HL-60 (cell line): Measurements from ENCODE around the gene TRAPPC12.
"Not testable (repeated sequence)": the region's sequence is repeated elsewhere in the genome, so short reads cannot be mapped to it uniquely, and the experiment has no call there.

Source experiments
- DNase-seq, 2 experiments: peaks; one replicate each; pipeline ENCODE4 v3.0.0-alpha.2; 2010 to 2020; ENCODE audit warnings: low read depth in 1 of 2, low spot score in 1 of 2
- H3K27ac ChIP-seq: fragments of 250-450 bp; sonication (Bioruptor Pico); replicated peaks from 2 replicates; pipeline ENCODE4 v1.5.1; 2020; ENCODE audit warnings: mild to moderate bottlenecking, moderate library complexity
- H3K27me3 ChIP-seq: fragments of 250-450 bp; sonication (Bioruptor Pico); 2 replicates; pipeline ENCODE4 v1.5.1; 2021; ENCODE audit warnings: mild to moderate bottlenecking, moderate library complexity; ENCODE audit not compliant: insufficient read depth, poor library complexity, severe bottlenecking
- H3K4me3 ChIP-seq: replicated peaks from 2 replicates; pipeline ENCODE4 v1.5.1; 2011; ENCODE audit warnings: mild to moderate bottlenecking, control low read depth, low read length; ENCODE audit not compliant: insufficient read depth
- GABPA ChIP-seq: IDR thresholded peaks from 2 replicates; pipeline ENCODE4 v1.6.1; 2012; ENCODE audit warnings: low read depth
- POLR2AphosphoS5 ChIP-seq: IDR thresholded peaks from 2 replicates; pipeline ENCODE4 v1.6.1; 2012; ENCODE audit warnings: low read depth
- REST ChIP-seq: IDR thresholded peaks from 2 replicates; pipeline ENCODE4 v1.6.1; 2012; ENCODE audit warnings: low read depth; ENCODE audit not compliant: insufficient replicate concordance
- SPI1 ChIP-seq: IDR thresholded peaks from 2 replicates; pipeline ENCODE4 v1.6.1; 2012; ENCODE audit warnings: low read depth, mild to moderate bottlenecking, borderline replicate concordance
- TF ChIP-seq, protein P1 (sequence below): IDR thresholded peaks from one replicate; pipeline ENCODE4 v1.5.1; 2011; ENCODE audit warnings: low read length, control low read depth, inconsistent platforms; ENCODE audit not compliant: insufficient read depth

TRAPPC12 gene

GRCh38 chr2:3355951-3356569 is 23.4 kb upstream of the TRAPPC12 start:
- H3K27me3 ChIP-seq, result no peaks in the 10 kb centered on the region
- TF ChIP-seq REST (no peak), POLR2AphosphoS5 (no peak), GABPA (no peak), SPI1 (no peak)
- TF ChIP-seq, protein P1, sequence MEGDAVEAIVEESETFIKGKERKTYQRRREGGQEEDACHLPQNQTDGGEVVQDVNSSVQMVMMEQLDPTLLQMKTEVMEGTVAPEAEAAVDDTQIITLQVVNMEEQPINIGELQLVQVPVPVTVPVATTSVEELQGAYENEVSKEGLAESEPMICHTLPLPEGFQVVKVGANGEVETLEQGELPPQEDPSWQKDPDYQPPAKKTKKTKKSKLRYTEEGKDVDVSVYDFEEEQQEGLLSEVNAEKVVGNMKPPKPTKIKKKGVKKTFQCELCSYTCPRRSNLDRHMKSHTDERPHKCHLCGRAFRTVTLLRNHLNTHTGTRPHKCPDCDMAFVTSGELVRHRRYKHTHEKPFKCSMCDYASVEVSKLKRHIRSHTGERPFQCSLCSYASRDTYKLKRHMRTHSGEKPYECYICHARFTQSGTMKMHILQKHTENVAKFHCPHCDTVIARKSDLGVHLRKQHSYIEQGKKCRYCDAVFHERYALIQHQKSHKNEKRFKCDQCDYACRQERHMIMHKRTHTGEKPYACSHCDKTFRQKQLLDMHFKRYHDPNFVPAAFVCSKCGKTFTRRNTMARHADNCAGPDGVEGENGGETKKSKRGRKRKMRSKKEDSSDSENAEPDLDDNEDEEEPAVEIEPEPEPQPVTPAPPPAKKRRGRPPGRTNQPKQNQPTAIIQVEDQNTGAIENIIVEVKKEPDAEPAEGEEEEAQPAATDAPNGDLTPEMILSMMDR, result no peak
- no peak overlapping the region for H3K4me3 ChIP-seq
- DNase-seq, result no peak
- no peak overlapping the region for H3K27ac ChIP-seq

- TF ChIP-seq, protein P1, result no peak
- TF ChIP-seq GABPA (no peak), SPI1 (no peak), REST (no peak), POLR2AphosphoS5 (no peak)
- Histone ChIP-seq H3K27ac (0 out of 2 replicates have a peak overlapping the region, but pooled peaks have one; percentile 17), H3K27me3 (no peaks in the 10 kb centered on the region), H3K4me3 (no peak overlapping the region)
- no peak for DNase-seq
These were observed 22.7 kb upstream of the TRAPPC12 start for GRCh38 chr2:3356799-3357198.

- H3K27ac ChIP-seq, result 0 out of 2 replicates have a peak overlapping the region, but pooled peaks have one; percentile 17
- H3K4me3 ChIP-seq, H3K27me3 ChIP-seq: not testable (repeated sequence)
- peak; percentile 99 for TF ChIP-seq SPI1
- peak in 1 of 2 experiments; percentile 68 for DNase-seq
These were observed 22.0 kb upstream of the TRAPPC12 start for GRCh38 chr2:3357446-3357845.

DNA sequence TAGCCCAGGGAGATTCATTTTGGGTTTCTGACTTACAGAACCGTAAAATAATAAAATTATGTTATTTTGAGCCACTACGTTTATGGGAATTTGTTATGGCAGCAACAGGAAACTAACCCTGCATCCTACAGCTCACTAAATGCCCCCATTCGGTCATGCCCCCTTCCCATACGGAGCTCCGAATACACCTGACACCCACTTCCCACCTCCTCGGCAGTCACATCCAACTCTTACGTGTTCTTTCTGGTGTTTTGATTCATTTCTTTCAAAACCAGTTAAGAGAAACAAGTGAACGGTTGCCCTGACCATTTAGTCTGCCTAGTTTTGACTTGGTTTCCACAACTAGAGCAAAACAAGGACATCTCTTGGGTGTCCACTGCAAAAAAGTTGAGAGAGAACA is 21.6 kb upstream of the TRAPPC12 start:
- H3K27me3 ChIP-seq, result no peaks in the 10 kb centered on the region
- H3K4me3 ChIP-seq, result no peak overlapping the region
- no peak for TF ChIP-seq GABPA
- TF ChIP-seq SPI1, result no peak
- no peak for TF ChIP-seq REST
- no peak for TF ChIP-seq POLR2AphosphoS5
- TF ChIP-seq, protein P1, result no peak
- DNase-seq, result no peak
- H3K27ac ChIP-seq, result 0 out of 2 replicates have a peak overlapping the region, but pooled peaks have one; percentile 7
